C4-2B (cell line): ENCODE measurements around the gene AHI1.

Source experiments
- H3K27ac ChIP-seq: fragments of 450-650 bp; 2 replicates; pipeline ENCODE4 v1.5.1; 2017
- CTCF ChIP-seq: fragments of 450-650 bp; conservative IDR thresholded peaks from 2 replicates; pipeline ENCODE4 v1.5.1; 2017; ENCODE audit warnings: mild to moderate bottlenecking
- ZFX ChIP-seq: fragments of 450-650 bp; IDR thresholded peaks from 2 replicates; pipeline ENCODE4 v1.6.1; 2017

The AHI1 gene

GRCh38 chr6:135266675-135267074 is 230.9 kb downstream of the AHI1 start:
- no peak overlapping the region for H3K27ac ChIP-seq

DNA sequence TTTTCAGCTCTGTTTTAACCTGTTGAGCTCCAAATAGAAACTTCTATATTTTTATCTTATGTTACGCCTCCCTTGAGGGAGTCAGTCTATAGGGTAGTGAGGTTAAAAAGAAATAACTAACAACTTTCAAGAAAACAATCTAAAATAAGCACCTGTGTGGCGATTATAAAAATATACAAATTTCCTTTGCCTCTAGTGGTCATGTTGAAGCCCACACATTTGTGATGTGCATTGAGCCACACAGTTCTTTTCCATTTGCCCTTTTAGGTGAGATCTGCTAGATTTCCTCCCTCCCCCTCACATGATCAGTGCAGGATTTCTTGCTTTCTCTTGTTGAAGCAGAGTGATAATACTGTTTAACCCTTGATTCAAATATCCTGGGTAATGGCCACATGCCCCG is 232.3 kb downstream of the AHI1 start:
- TF ChIP-seq ZFX (no peak), CTCF (no peak)
- H3K27ac ChIP-seq: no peak overlapping the region

More at GRCh38 chr6:135266675-135267074, 230.9 kb downstream of the AHI1 start:
- TF ChIP-seq ZFX (no peak), CTCF (no peak)

DNA sequence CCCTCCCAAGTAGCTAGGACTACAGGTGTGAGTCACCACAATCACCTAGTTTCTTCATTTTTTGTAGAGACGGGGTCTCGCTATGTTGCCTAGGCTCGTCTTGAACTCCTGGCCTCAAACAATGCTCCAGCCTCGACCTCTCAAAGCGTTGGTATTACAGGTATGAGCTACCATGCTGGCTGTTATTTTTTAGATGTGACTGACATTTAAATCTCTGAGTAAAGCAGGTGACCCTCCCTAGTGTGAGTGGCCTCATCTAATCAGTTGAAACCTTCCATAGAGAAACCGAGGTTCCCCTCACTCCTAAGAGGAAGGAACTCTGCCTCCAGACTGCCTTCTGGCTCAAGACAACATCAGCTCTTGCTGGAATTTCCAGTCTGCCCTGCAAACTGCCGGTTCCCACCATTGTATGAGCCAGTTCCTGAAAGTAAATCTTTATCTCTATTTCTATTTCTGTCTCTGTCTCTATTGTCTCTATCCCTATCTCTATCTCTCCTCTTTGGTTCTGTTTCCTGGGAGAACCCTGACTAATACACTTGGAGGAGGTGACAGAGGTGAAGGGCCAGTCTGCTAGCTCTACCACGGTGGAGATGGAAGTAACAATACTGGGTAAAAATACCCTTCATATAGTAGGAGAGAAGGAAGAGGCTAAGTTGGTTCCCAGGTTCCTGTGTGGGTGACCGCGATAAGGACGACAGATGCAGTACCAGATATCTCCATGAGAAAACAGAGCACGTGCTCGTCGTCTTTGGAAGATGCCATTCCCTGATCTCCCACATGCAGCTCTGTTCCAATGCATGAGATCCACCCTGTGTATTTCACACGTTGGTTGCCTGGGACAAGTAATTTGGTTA is 235.4 kb downstream of the AHI1 start:
- no peak for TF ChIP-seq CTCF
- TF ChIP-seq ZFX: no peak
- H3K27ac ChIP-seq: no peak overlapping the region

DNA sequence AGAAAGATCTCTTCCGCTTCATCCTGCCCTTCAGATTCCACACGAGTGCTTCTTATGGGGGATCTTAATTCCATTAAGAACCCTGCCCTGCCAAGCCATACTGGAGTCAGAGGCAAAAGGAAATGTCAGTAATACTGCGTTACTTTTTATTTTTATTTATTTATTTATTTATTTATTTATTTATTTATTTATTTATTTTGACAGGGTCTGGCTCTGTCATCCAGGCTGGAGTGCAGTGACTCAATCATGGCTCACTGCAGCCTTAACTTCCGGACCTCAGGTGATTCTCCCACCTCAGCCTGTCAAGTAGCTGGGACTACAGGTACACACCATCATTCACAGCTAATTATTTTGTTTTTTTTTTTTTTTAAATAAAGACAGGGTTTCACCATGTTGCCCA is 236.9 kb downstream of the AHI1 start:
- no peak overlapping the region for H3K27ac ChIP-seq
- TF ChIP-seq CTCF: no peak
- TF ChIP-seq ZFX: no peak

GRCh38 chr6:135258970-135259369 is 238.6 kb downstream of the AHI1 start:
- TF ChIP-seq CTCF: no peak
- no peak for TF ChIP-seq ZFX
- H3K27ac ChIP-seq: no peak overlapping the region

DNA sequence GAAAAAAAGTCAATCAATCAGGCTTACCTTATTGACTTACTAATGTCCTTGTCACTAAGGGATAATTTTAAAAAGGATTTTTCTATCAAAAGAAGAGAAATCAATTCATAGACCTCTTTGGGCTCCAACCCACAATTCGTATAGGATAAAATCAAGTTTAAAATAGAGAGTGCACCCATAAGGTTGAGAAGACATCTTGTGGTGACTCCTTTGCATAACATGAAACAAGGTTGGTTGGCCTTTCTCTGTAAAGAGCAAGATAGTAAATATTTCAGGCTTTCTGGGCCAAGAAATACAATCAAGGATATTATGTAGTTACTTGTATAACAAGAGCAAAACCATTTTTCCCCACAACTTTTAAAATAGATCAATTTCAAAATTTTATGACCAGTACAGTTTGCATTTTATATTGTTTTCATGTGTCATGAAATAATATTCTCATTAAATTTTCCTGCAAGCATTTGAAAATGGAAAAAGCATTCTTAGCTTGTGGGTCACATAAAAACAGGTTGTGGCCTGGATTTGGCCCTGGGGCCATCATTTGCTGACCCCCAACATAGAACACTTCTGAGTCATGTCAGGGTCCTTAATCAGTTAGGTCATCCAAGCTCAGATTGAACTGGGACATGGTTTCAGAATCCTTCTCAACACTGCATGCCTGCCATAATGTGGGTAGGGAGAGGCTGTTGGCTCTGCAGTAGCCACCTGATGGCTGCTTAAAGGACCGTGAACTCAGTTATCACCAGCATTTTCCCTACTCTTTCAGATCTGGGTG is 239.7 kb downstream of the AHI1 start:
- peak; percentile 15; the same call in 1 of the 2 replicates for TF ChIP-seq CTCF
- no peak for TF ChIP-seq ZFX
- H3K27ac ChIP-seq: no peak overlapping the region

DNA sequence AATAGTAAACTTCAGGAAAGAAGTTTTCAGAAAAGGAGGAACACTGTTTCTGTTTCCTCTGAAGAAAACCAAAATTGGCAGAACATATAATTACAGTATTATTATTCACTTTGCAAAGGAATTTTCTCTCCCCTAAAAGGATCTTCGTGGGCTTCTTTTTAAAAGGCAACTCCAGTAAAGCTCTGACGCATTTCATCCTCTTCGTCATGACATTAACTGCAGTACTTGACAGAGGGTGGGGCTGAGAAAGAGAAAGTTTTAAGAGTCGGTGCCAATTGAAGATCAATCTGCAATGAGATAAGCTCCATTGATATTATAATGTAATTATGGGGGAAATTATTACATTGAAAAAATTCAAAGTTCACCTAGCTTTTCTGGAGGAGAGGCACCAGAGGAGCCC is 240.7 kb downstream of the AHI1 start:
- TF ChIP-seq CTCF: no peak
- no peak for TF ChIP-seq ZFX
- no peak overlapping the region for H3K27ac ChIP-seq
